NCI-H82 treated with DMSO at 0.1 percent for 48 hours (cell line): Measurements from ENCODE around the gene FBXO36.

Source experiments
- DNase-seq: peaks from one replicate; lab custom pipeline; 2025; ENCODE audit not compliant: unreplicated experiment; lab: John Stamatoyannopoulos, UW

FBXO36 gene

GRCh38 chr2:229969921-229970320, 47.6 kb downstream of the FBXO36 start:
- no peak for DNase-seq

GRCh38 chr2:229970406-229970805, 48.1 kb downstream of the FBXO36 start:
- no peak for DNase-seq

- DNase-seq, result no peak
Measured at GRCh38 chr2:229971298-229971790, 49.0 kb downstream of the FBXO36 start.

GRCh38 chr2:229974266-229974665, 52.0 kb downstream of the FBXO36 start:
- DNase-seq, result no peak

- DNase-seq, result peak; percentile 23
Measured at GRCh38 chr2:229980431-229981184, 58.3 kb downstream of the FBXO36 start.

GRCh38 chr2:229993236-229993635, 70.9 kb downstream of the FBXO36 start:
- DNase-seq, result no peak

- DNase-seq, result no peak
Measured at GRCh38 chr2:229996320-229996719, 74.0 kb downstream of the FBXO36 start.

- no peak for DNase-seq
Measured at GRCh38 chr2:229997565-229997964, 75.3 kb downstream of the FBXO36 start.

GRCh38 chr2:230000118-230000841, 78.0 kb downstream of the FBXO36 start:
- no peak for DNase-seq

GRCh38 chr2:230007931-230008707, 85.8 kb downstream of the FBXO36 start:
- DNase-seq, result peak; percentile 32

- DNase-seq, result no peak
Measured at GRCh38 chr2:230008708-230009066, 86.4 kb downstream of the FBXO36 start.

GRCh38 chr2:230010501-230010900, 88.2 kb downstream of the FBXO36 start:
- DNase-seq, result no peak

GRCh38 chr2:230011617-230012016, 89.3 kb downstream of the FBXO36 start:
- no peak for DNase-seq

GRCh38 chr2:230012267-230012884, 90.1 kb downstream of the FBXO36 start:
- no peak for DNase-seq

GRCh38 chr2:230016844-230017243, 94.5 kb downstream of the FBXO36 start:
- no peak for DNase-seq

GRCh38 chr2:230018153-230018552, 95.8 kb downstream of the FBXO36 start:
- DNase-seq, result no peak

GRCh38 chr2:230019742-230020141, 97.4 kb downstream of the FBXO36 start:
- DNase-seq, result no peak

GRCh38 chr2:230023313-230023712, 101.0 kb downstream of the FBXO36 start:
- no peak for DNase-seq

- DNase-seq, result no peak
Measured at GRCh38 chr2:230042195-230042594, 119.9 kb downstream of the FBXO36 start.

GRCh38 chr2:230043025-230043424, 120.7 kb downstream of the FBXO36 start:
- DNase-seq, result no peak

GRCh38 chr2:230043461-230043860, 121.2 kb downstream of the FBXO36 start:
- DNase-seq, result no peak
